AG09309 (cell line): ENCODE results near the gene EYS.
"Not testable (repeated sequence)": the region's sequence is repeated elsewhere in the genome, so short reads cannot be mapped to it uniquely, and the experiment has no call there.

ENCODE experiments used
- DNase-seq: peaks from one replicate; pipeline ENCODE4 v3.0.0-alpha.2; 2010; ENCODE audit warnings: low read depth
- H3K4me3 ChIP-seq: 2 replicates; pipeline ENCODE4 v1.5.1; 2011; ENCODE audit warnings: mild to moderate bottlenecking, low read depth, low read length, moderate library complexity; ENCODE audit not compliant: control insufficient read depth
- TF ChIP-seq, protein P1 (sequence below): IDR thresholded peaks from 2 replicates; pipeline ENCODE4 v1.5.1; 2011; ENCODE audit warnings: mild to moderate bottlenecking, low read depth, low read length, inconsistent platforms; ENCODE audit not compliant: insufficient read depth, control insufficient read depth; ENCODE audit errors: missing control alignments

Gene EYS

DNA sequence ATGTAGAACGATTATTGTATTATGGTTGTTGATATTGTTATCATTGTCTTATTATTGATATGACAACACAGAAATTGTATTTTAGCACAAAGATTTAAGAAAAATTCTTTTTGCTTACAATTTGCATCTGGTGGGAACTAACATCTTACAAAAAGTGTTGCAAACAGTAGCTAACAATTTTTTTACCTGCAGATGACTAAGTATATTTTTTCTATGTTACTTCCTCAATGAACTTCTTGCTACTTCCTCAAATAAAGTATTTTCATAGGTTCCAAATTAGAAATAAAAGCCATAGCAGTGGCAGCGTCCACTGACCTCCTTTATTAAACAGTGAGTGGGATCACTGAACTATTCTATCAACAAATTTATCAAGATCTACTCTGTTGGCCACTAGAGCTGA, 1224.4 kb downstream of the EYS start:
- DNase-seq: no peak
- TF ChIP-seq, protein P1, sequence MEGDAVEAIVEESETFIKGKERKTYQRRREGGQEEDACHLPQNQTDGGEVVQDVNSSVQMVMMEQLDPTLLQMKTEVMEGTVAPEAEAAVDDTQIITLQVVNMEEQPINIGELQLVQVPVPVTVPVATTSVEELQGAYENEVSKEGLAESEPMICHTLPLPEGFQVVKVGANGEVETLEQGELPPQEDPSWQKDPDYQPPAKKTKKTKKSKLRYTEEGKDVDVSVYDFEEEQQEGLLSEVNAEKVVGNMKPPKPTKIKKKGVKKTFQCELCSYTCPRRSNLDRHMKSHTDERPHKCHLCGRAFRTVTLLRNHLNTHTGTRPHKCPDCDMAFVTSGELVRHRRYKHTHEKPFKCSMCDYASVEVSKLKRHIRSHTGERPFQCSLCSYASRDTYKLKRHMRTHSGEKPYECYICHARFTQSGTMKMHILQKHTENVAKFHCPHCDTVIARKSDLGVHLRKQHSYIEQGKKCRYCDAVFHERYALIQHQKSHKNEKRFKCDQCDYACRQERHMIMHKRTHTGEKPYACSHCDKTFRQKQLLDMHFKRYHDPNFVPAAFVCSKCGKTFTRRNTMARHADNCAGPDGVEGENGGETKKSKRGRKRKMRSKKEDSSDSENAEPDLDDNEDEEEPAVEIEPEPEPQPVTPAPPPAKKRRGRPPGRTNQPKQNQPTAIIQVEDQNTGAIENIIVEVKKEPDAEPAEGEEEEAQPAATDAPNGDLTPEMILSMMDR: no peak
- no peak overlapping the region for H3K4me3 ChIP-seq

DNA sequence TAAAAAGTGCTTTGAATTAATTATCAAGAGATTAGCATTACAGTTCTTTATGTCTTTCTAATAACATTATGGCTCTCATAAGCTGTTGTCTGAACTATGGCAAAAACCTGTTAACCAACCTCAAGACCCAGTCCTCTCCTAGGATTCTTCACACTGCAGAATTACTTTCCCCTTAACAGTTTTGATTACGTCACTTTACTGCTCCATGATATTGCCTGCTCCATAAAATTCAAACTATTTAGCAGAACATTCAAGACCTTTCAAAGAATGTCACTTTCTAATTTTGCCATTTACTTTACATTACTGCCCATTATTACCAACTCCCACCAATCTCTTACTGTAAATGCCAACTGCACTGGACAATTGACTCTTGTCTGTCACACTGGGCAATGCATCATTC, 1227.9 kb downstream of the EYS start:
- H3K4me3 ChIP-seq: no peak overlapping the region
- DNase-seq: no peak
- TF ChIP-seq, protein P1: no peak

DNA sequence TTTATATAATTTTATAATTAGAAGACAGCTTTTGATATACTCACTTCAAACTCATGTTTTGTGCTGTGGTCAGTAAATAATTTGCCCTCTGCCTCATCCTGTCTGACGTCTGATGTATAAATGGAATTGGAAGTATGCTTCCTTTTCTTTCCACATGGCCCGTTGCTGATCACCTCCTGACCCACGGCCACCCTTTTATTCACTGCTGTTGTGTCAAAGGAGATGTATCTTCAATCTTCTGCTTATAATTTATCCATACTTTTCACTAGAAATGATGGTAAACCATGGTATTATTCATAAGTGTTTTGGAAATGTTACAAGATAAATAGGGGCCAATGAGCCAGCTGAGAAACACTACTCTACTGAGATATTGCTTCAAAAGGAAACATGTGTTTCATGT, 1229.6 kb downstream of the EYS start:
- H3K4me3 ChIP-seq: no peak overlapping the region
- TF ChIP-seq, protein P1: no peak
- DNase-seq: no peak

DNA sequence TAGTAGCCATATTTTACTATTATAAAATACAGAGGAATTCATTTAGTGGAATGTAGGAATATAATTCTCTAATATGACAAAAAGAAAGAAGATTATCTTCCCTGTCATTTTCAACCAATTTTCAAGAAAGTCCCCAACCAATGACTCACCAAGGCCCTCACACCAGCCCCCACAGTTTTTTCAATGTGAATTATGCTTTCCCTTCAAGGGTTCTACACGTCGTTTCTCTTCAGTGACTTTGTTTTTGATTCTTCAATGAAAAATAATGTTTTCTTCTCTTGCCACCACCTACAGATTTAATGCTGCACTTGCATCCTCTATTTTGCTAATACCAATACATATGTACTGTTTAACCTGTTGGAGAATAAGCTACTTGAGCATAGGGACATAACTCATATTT, 1230.1 kb downstream of the EYS start:
- TF ChIP-seq, protein P1: no peak
- H3K4me3 ChIP-seq: no peak overlapping the region
- no peak for DNase-seq

DNA sequence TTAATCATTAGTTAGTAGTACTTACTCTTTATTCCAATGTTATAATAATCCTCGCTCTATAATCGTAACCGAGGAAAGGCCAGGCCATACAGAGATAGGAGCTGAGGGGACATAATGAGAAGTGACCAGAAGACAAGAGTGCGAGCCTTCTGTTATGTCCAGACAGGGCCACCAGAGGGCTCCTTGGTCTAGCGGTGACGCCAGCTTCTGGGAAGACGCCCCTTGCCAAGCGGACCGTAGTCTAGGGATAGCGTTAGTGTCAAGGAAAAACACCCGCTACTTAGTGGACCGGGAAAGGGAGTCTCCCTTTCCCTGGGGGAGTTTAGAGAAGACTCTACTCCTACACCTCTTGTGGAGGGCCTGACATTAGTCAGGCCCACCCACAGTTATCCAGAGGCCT, 1237.6 kb downstream of the EYS start:
- not testable (repeated sequence) for H3K4me3 ChIP-seq, DNase-seq

DNA sequence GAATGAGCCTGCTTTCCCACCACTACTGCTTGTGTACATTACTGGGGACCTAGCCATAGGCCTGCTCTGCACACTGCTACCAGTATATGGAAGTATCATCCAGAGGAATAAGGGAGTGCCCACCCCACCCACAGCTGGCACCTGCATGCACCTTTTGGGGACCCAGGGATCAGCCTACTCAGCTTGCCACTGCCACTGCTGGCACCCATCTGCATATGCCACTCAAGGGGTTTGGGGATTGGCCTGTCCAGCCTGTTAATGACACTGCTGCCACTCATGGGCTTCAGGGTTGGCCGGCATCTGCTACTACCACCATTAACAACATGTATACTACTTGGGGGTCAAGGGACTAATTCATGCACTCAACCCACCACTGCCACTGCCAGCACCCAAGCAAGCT, 1239.4 kb downstream of the EYS start:
- H3K4me3 ChIP-seq: no peak overlapping the region
- DNase-seq: no peak
- TF ChIP-seq, protein P1: no peak

DNA sequence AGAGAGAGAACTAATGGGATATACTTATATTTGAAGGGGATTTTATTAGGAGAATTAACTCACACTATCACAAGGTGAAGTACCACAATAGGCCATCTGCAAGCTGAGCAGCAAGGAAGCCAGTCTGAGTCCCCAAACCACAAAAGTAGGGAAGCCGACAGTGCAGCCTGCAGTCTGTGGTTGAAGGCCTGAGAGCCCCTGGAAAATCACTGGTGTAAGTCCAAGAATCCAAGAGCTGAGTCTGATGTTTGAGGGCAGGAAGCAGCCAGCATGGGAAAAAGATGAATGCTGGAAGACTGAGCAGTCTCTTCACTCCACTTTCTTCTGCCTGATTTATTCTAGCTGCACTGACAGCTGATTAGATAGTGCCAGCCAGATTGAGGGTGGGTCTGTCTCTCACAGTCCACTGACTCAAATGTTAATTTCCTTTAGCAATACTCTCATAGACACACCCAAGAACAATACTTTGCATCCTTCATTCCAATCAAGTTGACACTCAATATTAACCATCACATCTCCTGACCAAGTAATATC, 1247.5 kb downstream of the EYS start:
- DNase-seq: no peak
- TF ChIP-seq, protein P1: no peak
- no peak overlapping the region for H3K4me3 ChIP-seq

DNA sequence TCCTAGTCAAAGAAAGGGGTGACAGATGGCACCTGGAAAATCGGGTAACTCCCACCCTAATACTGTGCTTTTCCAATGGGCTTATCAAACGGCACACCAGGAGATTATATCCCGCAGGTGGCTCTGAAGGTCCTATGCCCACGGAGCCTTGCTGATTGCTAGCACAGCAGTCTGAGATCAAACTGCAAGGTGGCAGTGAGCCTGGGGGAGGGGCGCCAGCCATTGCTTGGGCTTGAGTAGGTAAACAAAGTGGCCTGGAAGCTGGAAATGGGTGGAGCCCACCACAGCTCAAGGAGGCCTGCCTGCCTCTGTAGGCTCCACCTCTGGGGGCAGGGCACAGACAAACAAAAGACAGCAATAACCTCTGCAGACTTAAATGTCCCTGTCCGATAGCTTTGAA, 1258.9 kb downstream of the EYS start:
- not testable (repeated sequence) for DNase-seq, H3K4me3 ChIP-seq
